PFSK-1 (cell line): ENCODE measurements around the gene AIP.

Experiments used
- POLR2AphosphoS5 ChIP-seq: IDR thresholded peaks from 2 replicates; pipeline ENCODE4 v1.6.1; 2012; ENCODE audit warnings: low read depth, mild to moderate bottlenecking, control low read depth, low read length, moderate library complexity
- REST ChIP-seq, 2 experiments: IDR thresholded peaks; 2 replicates each; pipeline versions ENCODE4 v1.6.1 to v1.8.0; 2011 to 2012; ENCODE audit warnings: low read depth in 2 of 2, low read length in 2 of 2, control low read depth in 1 of 2, inconsistent platforms in 1 of 2, mild to moderate bottlenecking in 1 of 2, moderate library complexity in 1 of 2; ENCODE audit not compliant: insufficient read depth in 1 of 2
- SIN3A ChIP-seq: IDR thresholded peaks from 2 replicates; pipeline ENCODE4 v1.6.1; 2012; ENCODE audit warnings: mild to moderate bottlenecking, low read length, moderate library complexity, borderline replicate concordance; ENCODE audit not compliant: insufficient read depth

GRCh38 chr11:67498544-67498972 lies 15.7 kb downstream of the AIP start:
- no peak for TF ChIP-seq POLR2AphosphoS5
- no peak for TF ChIP-seq REST (IDR thresholded peaks at IDR 0.05; ENCODE audit: insufficient read depth in 1 of 2, low read depth in 2 of 2, low read length in 2 of 2)
- no peak for TF ChIP-seq SIN3A
